ENCODE data around the gene KRTAP9-9. TPM values are rescaled to one million over a fixed set of nuclear protein-coding genes. Genes with fewer than 3 reads are reported as not detected.
A peak's percentile ranks its signal among the peaks of the same experiment; 100 is the strongest.
"Not testable (repeated sequence)": the region's sequence is repeated elsewhere in the genome, so short reads cannot be mapped to it uniquely, and the experiment has no call there.

Gene KRTAP9-9
- total RNA-seq, 2 donors from 2014 or later: not detected

DNA sequence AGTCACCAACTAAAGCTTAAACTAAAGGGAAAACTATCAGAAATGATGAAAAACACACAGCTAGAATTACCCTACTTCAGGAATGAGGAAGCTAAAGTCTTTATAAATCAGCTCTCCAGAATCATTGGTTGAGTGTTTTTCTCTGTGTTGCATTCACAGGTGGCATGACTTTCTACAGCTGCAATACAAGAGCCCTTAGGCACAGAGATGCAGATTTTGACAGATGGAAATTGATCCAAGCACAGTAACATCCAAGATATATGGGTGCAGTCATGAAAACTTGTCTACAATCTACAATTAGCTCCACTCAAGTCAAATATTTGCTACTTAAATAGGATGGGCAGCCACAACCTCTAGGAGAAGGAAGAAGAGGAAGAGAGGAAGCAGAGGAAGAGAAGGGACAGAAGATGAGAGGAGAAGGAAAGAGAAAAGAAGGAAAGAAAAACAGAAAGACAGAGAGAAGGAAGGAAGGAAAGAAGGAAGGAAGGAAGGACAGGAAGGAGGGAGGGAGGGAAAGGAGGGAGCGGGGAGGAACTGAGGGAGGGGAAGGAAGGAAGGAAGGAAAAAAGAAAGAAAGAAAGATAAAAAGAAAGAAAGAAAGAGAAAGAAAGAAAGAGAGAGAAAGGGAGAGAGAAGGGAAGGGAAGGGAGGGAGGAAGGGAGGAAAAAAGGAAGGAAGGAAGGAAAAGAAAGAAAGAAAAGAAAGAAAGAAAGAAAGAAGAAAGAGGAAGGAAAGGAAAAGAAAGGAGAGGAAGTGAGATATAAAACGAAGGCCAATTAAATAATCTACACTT, 8.0 kb upstream of the KRTAP9-9 start:
- ATAC-seq (replicated peaks in 1 of 2); H3K4me3 Mint-ChIP-seq; H3K27me3 Mint-ChIP-seq (ENCODE audit: low read depth); H3K4me1 Mint-ChIP-seq (ENCODE audit: low read depth); H3K9me3 Mint-ChIP-seq; H3K27ac Mint-ChIP-seq; DNase-seq; H3K36me3 Mint-ChIP-seq (ENCODE audit: insufficient read depth in 2 of 2): not testable (repeated sequence)

DNA sequence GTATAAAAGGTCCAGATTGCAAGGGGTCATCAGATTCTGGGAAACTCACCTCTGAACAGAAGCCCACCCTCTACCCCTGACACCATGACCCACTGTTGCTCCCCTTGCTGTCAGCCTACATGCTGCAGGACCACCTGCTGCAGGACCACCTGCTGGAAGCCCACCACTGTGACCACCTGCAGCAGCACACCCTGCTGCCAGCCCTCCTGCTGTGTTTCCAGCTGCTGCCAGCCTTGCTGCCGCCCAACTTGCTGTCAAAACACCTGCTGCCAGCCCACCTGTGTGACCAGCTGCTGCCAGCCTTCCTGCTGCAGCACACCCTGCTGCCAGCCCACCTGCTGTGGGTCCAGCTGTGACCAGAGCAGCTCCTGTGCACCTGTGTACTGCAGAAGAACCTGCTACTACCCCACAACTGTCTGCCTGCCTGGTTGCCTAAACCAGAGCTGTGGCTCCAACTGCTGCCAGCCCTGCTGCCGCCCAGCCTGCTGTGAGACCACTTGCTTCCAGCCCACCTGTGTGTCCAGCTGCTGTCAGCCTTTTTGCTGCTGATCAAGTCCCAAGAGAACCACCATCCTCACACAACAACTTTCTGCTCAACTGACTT, 5.4 kb upstream of the KRTAP9-9 start, which contains the start of gene KRTAP9-4:
KRTAP9-4 (plus strand) TSS at position 51 of the 604 bp plus-strand sequence; CDS start at position 85, 34 bp downstream.
- ATAC-seq (replicated peaks in 1 of 2); H3K36me3 Mint-ChIP-seq (ENCODE audit: insufficient read depth in 2 of 2); H3K9me3 Mint-ChIP-seq: not testable (repeated sequence)

DNA sequence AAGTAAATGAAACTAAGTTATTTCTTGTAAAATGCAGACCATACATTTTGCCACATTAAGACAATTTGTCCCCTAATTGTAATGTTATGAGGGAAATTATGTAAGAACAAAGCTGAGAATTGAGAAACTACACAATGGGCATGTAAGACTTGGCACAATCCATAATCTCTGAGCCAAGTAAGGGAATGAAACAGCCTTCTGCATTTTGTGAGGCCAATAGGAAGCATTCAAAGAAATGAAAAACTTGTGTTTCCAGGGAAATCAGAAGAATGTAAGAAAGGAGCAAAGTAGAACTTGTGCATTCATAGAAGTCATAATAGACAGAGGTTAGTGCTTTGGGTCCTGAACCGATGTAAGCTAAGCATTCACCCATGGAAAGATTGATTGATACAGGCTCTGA, 3.9 kb upstream of the KRTAP9-9 start:
- Mint-ChIP-seq H3K36me3 (ENCODE audit: insufficient read depth in 2 of 2) (no peaks in the 10 kb centered on the region), H3K4me1 (ENCODE audit: low read depth) (peaks cover 6% of the 10 kb centered on the region), H3K27me3 (ENCODE audit: low read depth) (peaks cover 13% of the 10 kb centered on the region), H3K4me3 (no peak overlapping the region), H3K27ac (no peak overlapping the region), H3K9me3 (no peaks in the 10 kb centered on the region)
- no peak for ATAC-seq (replicated peaks in 1 of 2)
- DNase-seq: no peak

More for the DNA sequence above, 5.4 kb upstream of the KRTAP9-9 start, which contains the start of gene KRTAP9-4:
- not testable (repeated sequence) for H3K27ac Mint-ChIP-seq; DNase-seq; H3K4me1 Mint-ChIP-seq (ENCODE audit: low read depth); H3K4me3 Mint-ChIP-seq
- H3K27me3 Mint-ChIP-seq (ENCODE audit: low read depth): peaks cover 13% of the 10 kb centered on the region

DNA sequence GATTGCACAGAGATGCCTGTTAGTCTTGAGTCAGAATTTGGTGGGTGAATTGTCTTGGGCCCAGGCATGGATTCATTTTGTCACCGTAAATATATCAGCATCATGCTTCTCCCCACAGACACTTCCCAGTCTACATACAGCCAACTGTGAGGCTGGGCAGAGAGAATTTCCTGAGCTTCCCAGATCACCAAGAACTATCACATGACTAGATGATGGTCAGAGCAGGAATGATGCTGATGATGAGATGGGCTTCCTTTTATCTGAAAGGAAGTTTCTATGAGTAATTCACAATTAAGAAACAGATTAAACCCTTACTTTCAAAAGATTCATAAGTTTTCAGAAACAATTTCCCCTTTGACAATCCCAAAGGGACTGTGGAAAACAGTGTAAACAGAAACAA, 323 bp upstream of the KRTAP9-9 start:
- H3K27ac Mint-ChIP-seq: no peak overlapping the region
- H3K4me1 Mint-ChIP-seq (ENCODE audit: low read depth): peaks cover 6% of the 10 kb centered on the region
- ATAC-seq (replicated peaks in 1 of 2): no peak
- H3K36me3 Mint-ChIP-seq (ENCODE audit: insufficient read depth in 2 of 2): no peaks in the 10 kb centered on the region
- no peaks in the 10 kb centered on the region for H3K9me3 Mint-ChIP-seq
- peaks cover 13% of the 10 kb centered on the region for H3K27me3 Mint-ChIP-seq (ENCODE audit: low read depth)
- H3K4me3 Mint-ChIP-seq: no peak overlapping the region
- DNase-seq: no peak

DNA sequence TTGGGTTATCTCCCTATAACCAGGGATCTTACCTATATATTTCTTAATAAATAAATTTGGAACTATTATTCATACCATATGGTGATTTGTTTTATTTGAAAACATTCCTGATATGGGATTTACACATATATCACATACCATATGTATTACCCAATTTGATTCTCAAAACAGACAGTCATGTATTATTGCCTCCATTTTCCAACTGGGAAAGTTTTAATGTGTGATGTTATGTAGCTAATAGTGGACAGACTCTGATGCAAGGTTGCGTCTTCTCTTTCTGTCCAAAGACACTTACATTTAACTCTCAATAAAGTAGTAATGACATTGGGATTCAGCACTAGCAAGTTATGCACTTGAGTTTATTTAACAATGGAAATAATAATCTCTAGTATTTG, 1.1 kb downstream of the KRTAP9-9 start:
- DNase-seq (no peak), ATAC-seq (replicated peaks in 1 of 2) (no peak)
- Mint-ChIP-seq H3K27ac (no peak overlapping the region), H3K9me3 (no peaks in the 10 kb centered on the region), H3K4me1 (ENCODE audit: low read depth) (peaks cover 18% of the 10 kb centered on the region), H3K4me3 (no peak overlapping the region), H3K27me3 (ENCODE audit: low read depth) (peaks cover 6% of the 10 kb centered on the region), H3K36me3 (ENCODE audit: insufficient read depth in 2 of 2) (no peaks in the 10 kb centered on the region)

DNA sequence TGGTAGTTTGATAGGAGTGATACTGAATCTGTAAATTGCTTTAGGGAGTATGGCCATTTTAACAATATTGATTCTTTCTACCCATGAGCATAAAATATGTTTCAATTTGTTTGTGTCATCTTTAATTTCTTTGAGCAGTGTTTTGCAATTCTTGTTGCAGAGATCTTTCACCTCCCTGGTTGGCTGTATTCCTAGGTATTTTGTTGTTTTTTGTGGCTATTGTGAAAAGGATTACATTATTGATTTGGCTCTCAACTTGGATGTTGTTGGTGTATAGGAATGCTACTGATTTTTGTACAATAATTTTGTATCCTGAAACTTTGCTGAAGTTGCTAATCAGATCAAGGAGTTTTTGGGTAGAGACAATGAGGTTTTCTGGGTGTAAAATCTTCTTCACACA, 3.2 kb downstream of the KRTAP9-9 start:
- no peaks in the 10 kb centered on the region for H3K36me3 Mint-ChIP-seq (ENCODE audit: insufficient read depth in 2 of 2)
- H3K4me3 Mint-ChIP-seq: no peak overlapping the region
- no peaks in the 10 kb centered on the region for H3K27me3 Mint-ChIP-seq (ENCODE audit: low read depth)
- no peak overlapping the region for H3K27ac Mint-ChIP-seq
- ATAC-seq (replicated peaks in 1 of 2) (no peak), DNase-seq (no peak)
- peaks cover 22% of the 10 kb centered on the region for H3K4me1 Mint-ChIP-seq (ENCODE audit: low read depth)
- H3K9me3 Mint-ChIP-seq: no peaks in the 10 kb centered on the region

DNA sequence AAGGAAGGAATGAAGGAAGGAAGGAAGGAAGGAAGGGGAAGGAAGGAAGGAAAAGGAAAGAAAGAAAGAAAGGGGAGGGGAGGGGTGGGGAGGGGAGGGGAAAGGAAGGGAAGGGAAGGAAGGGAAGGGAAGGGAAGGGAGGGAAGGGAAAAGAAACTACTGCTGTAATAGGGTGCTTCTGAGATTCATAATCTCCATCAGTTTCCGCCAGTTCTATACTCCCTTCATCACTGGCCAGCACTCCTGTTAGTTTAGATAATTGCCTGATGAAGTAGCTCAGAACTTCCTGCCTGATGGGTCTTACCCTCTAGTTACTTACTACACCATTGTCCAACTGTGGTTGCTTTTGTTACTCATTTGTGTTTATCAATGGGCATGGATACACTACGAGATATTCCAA, 8.0 kb downstream of the KRTAP9-9 start:
- no peaks in the 10 kb centered on the region for H3K9me3 Mint-ChIP-seq
- peaks cover 8% of the 10 kb centered on the region for H3K27me3 Mint-ChIP-seq (ENCODE audit: low read depth)
- H3K27ac Mint-ChIP-seq: no peak overlapping the region
- no peaks in the 10 kb centered on the region for H3K36me3 Mint-ChIP-seq (ENCODE audit: insufficient read depth in 2 of 2)
- no peak overlapping the region for H3K4me3 Mint-ChIP-seq
- no peak for DNase-seq
- ATAC-seq (replicated peaks in 1 of 2): no peak
- H3K4me1 Mint-ChIP-seq (ENCODE audit: low read depth): peaks cover 16% of the 10 kb centered on the region

DNA sequence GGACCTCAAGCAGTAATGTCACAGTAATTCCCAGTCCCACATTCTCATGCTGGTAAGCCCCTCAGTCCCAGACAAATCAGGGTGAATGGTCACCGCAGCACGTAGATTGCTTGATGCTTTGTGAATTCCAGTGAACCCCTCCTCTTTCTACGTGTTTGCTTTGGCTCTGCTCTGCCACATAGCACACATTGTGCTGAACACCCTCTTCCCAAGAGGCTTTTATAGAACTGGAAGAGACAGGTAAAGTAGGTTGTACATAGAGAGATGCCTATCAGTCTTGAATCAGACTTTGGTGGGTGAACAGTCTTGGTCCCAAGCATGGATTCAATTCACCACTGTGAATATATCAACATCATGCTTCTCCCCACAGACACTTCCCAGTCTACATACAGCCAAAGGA, 9.4 kb downstream of the KRTAP9-9 start:
- no peak overlapping the region for H3K4me3 Mint-ChIP-seq
- no peak for DNase-seq
- no peaks in the 10 kb centered on the region for H3K36me3 Mint-ChIP-seq (ENCODE audit: insufficient read depth in 2 of 2)
- ATAC-seq (replicated peaks in 1 of 2): no peak
- H3K9me3 Mint-ChIP-seq: peaks cover 0 to 1% of the 10 kb centered on the region in 2 donors
- H3K4me1 Mint-ChIP-seq (ENCODE audit: low read depth): peaks cover 16% of the 10 kb centered on the region
- no peak overlapping the region for H3K27ac Mint-ChIP-seq
- H3K27me3 Mint-ChIP-seq (ENCODE audit: low read depth): peaks cover 8% of the 10 kb centered on the region

DNA sequence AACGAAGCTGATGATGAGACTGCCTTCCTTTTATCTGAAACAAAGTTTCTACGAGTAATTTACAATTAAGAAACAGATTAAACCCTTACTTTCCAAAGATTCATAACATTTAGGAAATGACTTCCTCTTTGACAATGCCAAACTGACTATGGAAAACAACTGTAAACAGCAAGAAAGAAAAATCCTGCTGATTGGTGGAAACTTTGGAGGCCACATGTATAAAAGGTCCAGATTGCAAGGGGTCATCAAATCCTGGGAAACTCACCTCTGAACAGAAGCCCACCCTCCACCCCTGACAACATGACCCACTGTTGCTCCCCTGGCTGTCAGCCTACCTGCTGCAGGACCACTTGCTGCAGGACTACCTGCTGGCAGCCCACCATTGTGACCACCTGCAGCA, 9.9 kb downstream of the KRTAP9-9 start, which contains the start of gene KRTAP9-6:
KRTAP9-6 (plus strand) TSS at position 301 of the 400 bp plus-strand sequence; CDS start at position 301, 0 bp downstream.
- Mint-ChIP-seq H3K27ac (no peak within 1 kb of the TSS), H3K4me3 (no peak within 1 kb of the TSS), H3K27me3 (ENCODE audit: low read depth) (peaks cover 8% of the 10 kb centered on the region), H3K9me3 (peaks cover 0 to 1% of the 10 kb centered on the region in 2 donors), H3K36me3 (ENCODE audit: insufficient read depth in 2 of 2) (no peaks in the 10 kb centered on the region), H3K4me1 (ENCODE audit: low read depth) (peaks cover 15% of the 10 kb centered on the region)
- DNase-seq (no peak), ATAC-seq (replicated peaks in 1 of 2) (no peak)

DNA sequence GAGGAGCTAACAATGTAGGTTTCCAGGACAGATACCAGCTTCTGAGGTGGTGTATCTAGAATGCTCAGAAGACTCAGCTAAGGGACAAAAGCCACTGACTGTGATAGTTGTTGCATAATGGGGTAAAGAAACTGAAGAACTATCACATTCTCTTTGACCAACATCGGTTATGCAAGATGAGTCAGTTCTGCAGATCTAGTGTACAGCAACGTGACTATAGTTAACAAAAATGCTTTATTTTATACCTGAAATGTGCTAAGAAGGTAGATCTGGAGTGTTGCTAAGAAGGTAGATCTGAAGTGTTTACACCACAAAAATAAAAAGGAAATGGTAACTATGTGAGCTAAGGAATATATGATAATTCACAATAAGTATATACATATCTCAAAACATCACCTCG, 12.5 kb downstream of the KRTAP9-9 start:
- Mint-ChIP-seq H3K4me3 (no peak overlapping the region), H3K9me3 (peaks cover 0 to 1% of the 10 kb centered on the region in 2 donors), H3K4me1 (ENCODE audit: low read depth) (peaks cover 14% of the 10 kb centered on the region), H3K27me3 (ENCODE audit: low read depth) (peaks cover 14% of the 10 kb centered on the region), H3K36me3 (ENCODE audit: insufficient read depth in 2 of 2) (no peaks in the 10 kb centered on the region), H3K27ac (no peak overlapping the region)
- ATAC-seq (replicated peaks in 1 of 2) (no peak), DNase-seq (no peak)

DNA sequence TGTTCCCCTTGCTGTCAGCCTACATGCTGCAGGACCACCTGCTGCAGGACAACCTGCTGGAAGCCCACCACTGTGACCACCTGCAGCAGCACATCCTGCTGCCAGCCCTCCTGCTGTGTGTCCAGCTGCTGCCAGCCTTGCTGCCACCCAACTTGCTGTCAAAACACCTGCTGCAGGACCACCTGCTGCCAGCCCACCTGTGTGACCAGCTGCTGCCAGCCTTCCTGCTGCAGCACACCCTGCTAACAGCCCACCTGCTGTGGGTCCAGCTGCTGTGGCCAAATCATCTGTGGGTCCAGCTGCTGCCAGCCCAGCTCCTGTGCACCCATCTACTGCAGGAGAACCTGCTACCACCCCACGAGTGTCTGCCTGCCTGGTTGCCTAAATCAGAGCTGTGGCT, 16.1 kb downstream of the KRTAP9-9 start:
- not testable (repeated sequence) for H3K36me3 Mint-ChIP-seq (ENCODE audit: insufficient read depth in 2 of 2); H3K4me3 Mint-ChIP-seq; ATAC-seq (replicated peaks in 1 of 2); H3K4me1 Mint-ChIP-seq (ENCODE audit: low read depth); H3K27ac Mint-ChIP-seq; DNase-seq; H3K9me3 Mint-ChIP-seq
- peaks cover 22% of the 10 kb centered on the region for H3K27me3 Mint-ChIP-seq (ENCODE audit: low read depth)

DNA sequence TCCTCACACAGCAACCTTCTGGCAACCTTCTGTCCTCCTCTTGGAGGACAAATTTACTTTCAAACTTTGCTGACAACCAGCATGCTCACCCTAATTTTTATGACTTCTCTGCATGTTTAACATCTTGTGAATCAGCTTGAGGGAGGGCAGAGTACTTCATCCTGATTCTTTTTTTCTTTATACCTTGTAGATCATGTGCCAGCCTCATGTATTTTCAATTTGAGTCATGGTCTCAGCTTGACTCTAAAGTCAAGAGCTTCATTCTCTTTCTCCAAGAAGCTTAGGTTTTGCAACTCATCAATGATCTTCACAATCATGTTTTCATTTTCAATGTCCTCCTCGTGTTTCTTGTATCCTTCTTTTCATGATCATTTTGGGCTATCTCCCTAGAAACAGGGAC, 16.7 kb downstream of the KRTAP9-9 start:
- Mint-ChIP-seq H3K27ac (no peak overlapping the region), H3K9me3 (peaks cover 0 to 1% of the 10 kb centered on the region in 2 donors), H3K4me3 (no peak overlapping the region), H3K27me3 (ENCODE audit: low read depth) (peaks cover 22% of the 10 kb centered on the region), H3K36me3 (ENCODE audit: insufficient read depth in 2 of 2) (no peaks in the 10 kb centered on the region), H3K4me1 (ENCODE audit: low read depth) (peaks cover 10% of the 10 kb centered on the region)
- peak in 1 of 2 donors; percentile 1 for DNase-seq
- ATAC-seq (replicated peaks in 1 of 2): peak; percentile 70 to 71

DNA sequence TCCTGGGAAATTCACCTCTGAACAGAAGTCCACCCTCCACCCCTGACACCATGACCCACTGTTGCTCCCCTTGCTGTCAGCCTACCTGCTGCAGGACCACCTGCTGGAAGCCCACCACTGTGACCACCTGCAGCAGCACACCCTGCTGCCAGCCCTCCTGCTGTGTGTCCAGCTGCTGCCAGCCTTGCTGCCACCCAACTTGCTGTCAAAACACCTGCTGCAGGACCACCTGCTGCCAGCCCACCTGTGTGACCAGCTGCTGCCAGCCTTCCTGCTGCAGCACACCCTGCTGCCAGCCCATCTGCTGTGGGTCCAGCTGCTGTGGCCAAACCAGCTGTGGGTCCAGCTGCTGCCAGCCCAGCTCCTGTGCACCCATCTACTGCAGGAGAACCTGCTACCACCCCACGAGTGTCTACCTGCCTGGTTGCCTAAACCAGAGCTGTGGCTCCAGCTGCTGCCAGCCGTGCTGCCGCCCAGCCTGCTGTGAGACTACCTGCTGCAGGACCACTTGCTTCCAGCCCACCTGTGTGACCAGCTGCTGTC, 20.5 kb downstream of the KRTAP9-9 start, which contains the start of gene KRTAP9-7:
KRTAP9-7 (plus strand) TSS at position 51 of the 543 bp plus-strand sequence; CDS start at position 51, 0 bp downstream.
- not testable (repeated sequence) for H3K4me3 Mint-ChIP-seq; H3K4me1 Mint-ChIP-seq (ENCODE audit: low read depth); H3K9me3 Mint-ChIP-seq; H3K36me3 Mint-ChIP-seq (ENCODE audit: insufficient read depth in 2 of 2); DNase-seq; ATAC-seq (replicated peaks in 1 of 2); H3K27ac Mint-ChIP-seq
- H3K27me3 Mint-ChIP-seq (ENCODE audit: low read depth): peaks cover 22% of the 10 kb centered on the region

All from activated T-cell treated with anti-CD3 and anti-CD28 coated beads, Interleukin-2, amount 50 U/mL, for 72 hours (primary cell).